ENCODE data around the gene PRPF38B. TPM values are rescaled to one million over a fixed set of nuclear protein-coding genes. Genes with fewer than 3 reads are reported as not detected.

PRPF38B gene
- polyA plus RNA-seq, 1 of the 3 experiments (the other 2 are of a cell fraction), result 17.5 TPM

- H3K4me3 ChIP-seq (ENCODE audit: low read depth in 2 of 2, low read length in 1 of 2), result no peak overlapping the region
- no peaks in the 10 kb centered on the region for H3K79me2 ChIP-seq (ENCODE audit: insufficient read depth)
- H3K4me1 ChIP-seq (ENCODE audit: control insufficient read depth in 1 of 2, insufficient read depth in 2 of 2, low read depth in 1 of 2, low read length in 1 of 2), result peaks cover 0 to 3% of the 10 kb centered on the region in 2 experiments; a peak in 1 of 4 replicates
- no peak for DNase-seq
- H2AFZ ChIP-seq (ENCODE audit: low read depth), result no peak overlapping the region
- TF ChIP-seq FOXJ3 (CRISPR knock-in tag; IDR thresholded peaks at IDR 0.05) (no peak), CHD2 (IDR thresholded peaks at IDR 0.05; ENCODE audit: low read length, partially characterized antibody) (no peak), USF2 (IDR thresholded peaks at IDR 0.05; ENCODE audit: borderline replicate concordance, low read depth, low read length) (no peak), MAX (IDR thresholded peaks at IDR 0.05; ENCODE audit: low read depth) (no peak), FOSL2 (IDR thresholded peaks at IDR 0.05; ENCODE audit: borderline replicate concordance, low read depth) (no peak)
- no peaks in the 10 kb centered on the region for H3K27me3 ChIP-seq (ENCODE audit: insufficient read depth)
- H3K27ac ChIP-seq (ENCODE audit: low read depth in 2 of 2, low read length in 1 of 2), result no peak overlapping the region
- CTCF ChIA-PET, result no interaction called here
- no peak overlapping the region for H3K4me2 ChIP-seq
- no peaks in the 10 kb centered on the region for H3K9me3 ChIP-seq
- H4K20me1 ChIP-seq (ENCODE audit: insufficient read depth), result no peaks in the 10 kb centered on the region
- no peaks in the 10 kb centered on the region for H3K36me3 ChIP-seq (replicated peaks in 1 of 2; ENCODE audit: control insufficient read depth in 1 of 2, insufficient read depth in 2 of 2, low read length in 1 of 2)
- H3K9ac ChIP-seq, result no peak overlapping the region
- 94% methylated on average over 4 of the region's 4 CpGs for WGBS (ENCODE audit: low lambda C conversion rate)
- no peaks in the 10 kb centered on the region for H3K9me2 ChIP-seq
- H3F3A ChIP-seq (replicated peaks; ENCODE audit: insufficient read depth), result peaks cover 4% of the 10 kb centered on the region
- POLR2A ChIA-PET, result no interaction called here
Observed at GRCh38 chr1:108729481-108729880, 37.4 kb downstream of the PRPF38B start.

- 95% methylated on average over 1 of the region's 1 CpG for WGBS (ENCODE audit: low lambda C conversion rate)
- CTCF ChIA-PET, result interaction anchor here (1.9 kb wide), 1 partner anchor 166 kb away, joined by 7 read pairs; no protein-coding TSS in a partner anchor
Observed at GRCh38 chr1:108732398-108732797, 40.3 kb downstream of the PRPF38B start.

GRCh38 chr1:108734171-108734865 is 42.2 kb downstream of the PRPF38B start:
- H3K4me1 ChIP-seq (ENCODE audit: control insufficient read depth in 1 of 2, insufficient read depth in 2 of 2, low read depth in 1 of 2, low read length in 1 of 2), result peaks cover 0 to 3% of the 10 kb centered on the region in 2 experiments; a peak in 1 of 4 replicates
- H3K79me2 ChIP-seq (ENCODE audit: insufficient read depth), result no peaks in the 10 kb centered on the region
- ChIA-PET CTCF (interaction anchor here (1.2 to 1.5 kb wide), 4 partner anchors 13 to 222 kb away, joined by 3 to 4 read pairs (median 3); no protein-coding TSS in a partner anchor), POLR2A (interaction anchor here (0.7 kb wide), 1 partner anchor 73 kb away, joined by 5 read pairs; the partner anchor contains the start of gene HENMT1)
- no peak overlapping the region for H3K9ac ChIP-seq
- no peaks in the 10 kb centered on the region for H3K27me3 ChIP-seq (ENCODE audit: insufficient read depth)
- H3K36me3 ChIP-seq (replicated peaks in 1 of 2; ENCODE audit: control insufficient read depth in 1 of 2, insufficient read depth in 2 of 2, low read length in 1 of 2), result no peaks in the 10 kb centered on the region
- H2AFZ ChIP-seq (ENCODE audit: low read depth), result no peak overlapping the region
- DNase-seq, result no peak
- H3K4me2 ChIP-seq, result no peak overlapping the region
- WGBS (ENCODE audit: low lambda C conversion rate), result 100% methylated on average over 1 of the region's 1 CpG
- no peak overlapping the region for H3K4me3 ChIP-seq (ENCODE audit: low read depth in 2 of 2, low read length in 1 of 2)
- H3K9me2 ChIP-seq, result no peaks in the 10 kb centered on the region
- no peaks in the 10 kb centered on the region for H3K9me3 ChIP-seq
- no peak for TF ChIP-seq USF2 (IDR thresholded peaks at IDR 0.05; ENCODE audit: borderline replicate concordance, low read depth, low read length)
- no peak for TF ChIP-seq SMC3 (IDR thresholded peaks at IDR 0.05; ENCODE audit: low read depth, low read length)
- TF ChIP-seq TAF1 (IDR thresholded peaks at IDR 0.05; ENCODE audit: borderline replicate concordance, low read depth, low read length), result no peak
- TF ChIP-seq GATA2 (CRISPR knock-in tag; IDR thresholded peaks at IDR 0.05), result no peak
- TF ChIP-seq USF1 (IDR thresholded peaks at IDR 0.05; ENCODE audit: borderline replicate concordance, low read depth), result no peak
- no peak for TF ChIP-seq RCOR1 (IDR thresholded peaks at IDR 0.05; ENCODE audit: low read length)
- no peak for TF ChIP-seq GABPA (IDR thresholded peaks at IDR 0.05; ENCODE audit: low read depth)
- no peak for TF ChIP-seq CHD2 (IDR thresholded peaks at IDR 0.05; ENCODE audit: low read length, partially characterized antibody)
- no peak for TF ChIP-seq SIN3A (IDR thresholded peaks at IDR 0.05; ENCODE audit: borderline replicate concordance, low read depth, low read length)
- no peak for TF ChIP-seq ELF1 (IDR thresholded peaks at IDR 0.05)
- no peak for TF ChIP-seq NRF1 (IDR thresholded peaks at IDR 0.05; ENCODE audit: low read depth, low read length)
- no peak for TF ChIP-seq JUND (IDR thresholded peaks at IDR 0.05)
- no peak for TF ChIP-seq TCF12 (IDR thresholded peaks at IDR 0.05)
- TF ChIP-seq FOSL2 (IDR thresholded peaks at IDR 0.05; ENCODE audit: borderline replicate concordance, low read depth), result no peak
- no peak overlapping the region for H3K27ac ChIP-seq (ENCODE audit: low read depth in 2 of 2, low read length in 1 of 2)
- peaks cover 4% of the 10 kb centered on the region for H3F3A ChIP-seq (replicated peaks; ENCODE audit: insufficient read depth)
- H4K20me1 ChIP-seq (ENCODE audit: insufficient read depth), result no peaks in the 10 kb centered on the region

More at GRCh38 chr1:108732398-108732797, 40.3 kb downstream of the PRPF38B start:
- H3K4me1 ChIP-seq (ENCODE audit: control insufficient read depth in 1 of 2, insufficient read depth in 2 of 2, low read depth in 1 of 2, low read length in 1 of 2), result peaks cover 0 to 3% of the 10 kb centered on the region in 2 experiments; a peak in 1 of 4 replicates
- no peak overlapping the region for H3K4me3 ChIP-seq (ENCODE audit: low read depth in 2 of 2, low read length in 1 of 2)
- no peak overlapping the region for H3K9ac ChIP-seq
- TF ChIP-seq POLR2AphosphoS5 (IDR thresholded peaks at IDR 0.05; ENCODE audit: low read depth, low read length) (no peak), FOSL2 (IDR thresholded peaks at IDR 0.05; ENCODE audit: borderline replicate concordance, low read depth) (peak; percentile 25; the same call in 1 of the 2 replicates)
- H3K4me2 ChIP-seq, result no peak overlapping the region
- POLR2A ChIA-PET, result interaction anchor here (0.7 kb wide), 1 partner anchor 104 kb away, joined by 4 read pairs; no protein-coding TSS in a partner anchor
- no peaks in the 10 kb centered on the region for H3K27me3 ChIP-seq (ENCODE audit: insufficient read depth)
- no peaks in the 10 kb centered on the region for H3K9me3 ChIP-seq
- peaks cover 4% of the 10 kb centered on the region for H3F3A ChIP-seq (replicated peaks; ENCODE audit: insufficient read depth)
- no peaks in the 10 kb centered on the region for H3K36me3 ChIP-seq (replicated peaks in 1 of 2; ENCODE audit: control insufficient read depth in 1 of 2, insufficient read depth in 2 of 2, low read length in 1 of 2)
- no peaks in the 10 kb centered on the region for H3K9me2 ChIP-seq
- no peaks in the 10 kb centered on the region for H4K20me1 ChIP-seq (ENCODE audit: insufficient read depth)
- H3K27ac ChIP-seq (ENCODE audit: low read depth in 2 of 2, low read length in 1 of 2), result no peak overlapping the region
- no peak overlapping the region for H2AFZ ChIP-seq (ENCODE audit: low read depth)
- no peaks in the 10 kb centered on the region for H3K79me2 ChIP-seq (ENCODE audit: insufficient read depth)
- DNase-seq, result no peak
